Osteoblast (primary cell): Measurements from ENCODE around the gene APC2. TPM values are rescaled to one million over a fixed set of nuclear protein-coding genes. Genes with fewer than 3 reads are reported as not detected.

Source experiments
- DNase-seq: peaks from one replicate; pipeline ENCODE4 v3.0.0; 2011; ENCODE audit warnings: low spot score, mixed read lengths; ENCODE audit not compliant: insufficient read length; ENCODE audit errors: missing footprints
- H2AFZ ChIP-seq: 2 replicates; pipeline ENCODE4 v1.6.0; 2011; ENCODE audit warnings: mild to moderate bottlenecking, low read length
- H3K27ac ChIP-seq: 2 replicates; pipeline ENCODE4 v1.5.1; 2011; ENCODE audit warnings: mild to moderate bottlenecking, low read depth, low read length, moderate library complexity
- H3K27me3 ChIP-seq: 2 replicates; pipeline ENCODE4 v1.6.0; 2012; ENCODE audit warnings: mild to moderate bottlenecking, control low read depth, inconsistent platforms, low read length, moderate library complexity; ENCODE audit not compliant: insufficient read depth
- H3K36me3 ChIP-seq: 2 replicates; pipeline ENCODE4 v1.5.1; 2011; ENCODE audit warnings: mild to moderate bottlenecking, low read length, control low read depth, moderate library complexity; ENCODE audit not compliant: insufficient read depth
- H3K4me1 ChIP-seq: 2 replicates; pipeline ENCODE4 v1.5.1; 2011; ENCODE audit warnings: mild to moderate bottlenecking, low read length, control low read depth, moderate library complexity; ENCODE audit not compliant: insufficient read depth
- H3K4me2 ChIP-seq: 2 replicates; pipeline ENCODE4 v1.6.0; 2011; ENCODE audit warnings: mild to moderate bottlenecking, low read length; ENCODE audit not compliant: insufficient read depth
- H3K4me3 ChIP-seq: fragments of 200-600 bp; sonication (generic); 3 replicates; pipeline ENCODE4 v1.5.1; 2012; ENCODE audit warnings: mild to moderate bottlenecking, low read length, inconsistent platforms; ENCODE audit not compliant: insufficient read depth
- H3K79me2 ChIP-seq: 2 replicates; pipeline ENCODE4 v1.6.0; 2012; ENCODE audit warnings: mild to moderate bottlenecking, low read length, control low read depth, inconsistent platforms; ENCODE audit not compliant: insufficient read depth
- H3K9me3 ChIP-seq: 2 replicates; pipeline ENCODE4 v1.5.1; 2011; ENCODE audit warnings: low read depth, low read length, control low read depth
- H4K20me1 ChIP-seq: 2 replicates; pipeline ENCODE4 v1.6.0; 2012; ENCODE audit warnings: mild to moderate bottlenecking, low read length, control low read depth; ENCODE audit not compliant: insufficient read depth
- total RNA-seq: library from RNA; depleted of rRNA; stranded (reverse); fragments of >200 nt; gene quantifications from 2 replicates; pipeline ENCODE4 v1.2.3, GENCODE V29; 2012
- TF ChIP-seq, protein P1 (sequence below): IDR thresholded peaks from 2 replicates; pipeline ENCODE4 v1.5.1; 2011; ENCODE audit warnings: mild to moderate bottlenecking, low read depth, low read length, moderate library complexity; ENCODE audit errors: extremely low read depth

APC2 gene
- total RNA-seq, 1 donor: 0.36 TPM

DNA sequence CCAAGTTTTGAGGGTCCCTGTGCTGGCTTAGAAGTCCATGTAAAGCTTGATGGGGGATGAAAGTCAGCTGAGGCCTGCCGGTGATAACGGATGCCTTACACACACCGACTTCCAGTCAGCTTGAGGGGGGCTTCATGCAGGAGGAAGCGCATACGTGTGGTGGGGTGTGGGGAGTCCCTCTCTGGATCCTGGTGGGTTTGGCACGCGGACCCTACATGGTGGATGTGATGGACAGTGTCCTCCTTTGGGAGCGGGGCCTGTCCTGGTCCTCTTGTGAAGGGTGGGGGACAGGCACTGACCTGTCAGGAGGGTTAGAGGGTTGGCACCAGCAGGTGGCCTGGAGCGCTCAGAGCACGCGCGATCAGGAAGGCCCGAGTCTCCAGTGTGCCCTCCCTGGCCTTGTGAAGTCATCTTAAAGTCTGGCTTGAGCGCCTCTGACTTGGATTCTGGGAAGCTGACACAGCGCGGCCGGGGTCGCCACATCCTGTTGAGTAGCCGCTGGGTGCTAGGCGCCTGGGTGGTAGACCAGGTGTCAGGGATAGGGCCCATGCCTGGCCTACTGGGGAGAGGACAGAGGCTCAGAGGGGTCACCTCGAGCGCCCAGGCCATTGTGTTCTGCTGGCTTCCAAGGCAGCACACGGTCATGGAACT lies 39.7 kb upstream of the APC2 start:
- peaks cover 56% of the 10 kb centered on the region for H4K20me1 ChIP-seq
- H3K36me3 ChIP-seq: peaks cover 9% of the 10 kb centered on the region
- TF ChIP-seq, protein P1, sequence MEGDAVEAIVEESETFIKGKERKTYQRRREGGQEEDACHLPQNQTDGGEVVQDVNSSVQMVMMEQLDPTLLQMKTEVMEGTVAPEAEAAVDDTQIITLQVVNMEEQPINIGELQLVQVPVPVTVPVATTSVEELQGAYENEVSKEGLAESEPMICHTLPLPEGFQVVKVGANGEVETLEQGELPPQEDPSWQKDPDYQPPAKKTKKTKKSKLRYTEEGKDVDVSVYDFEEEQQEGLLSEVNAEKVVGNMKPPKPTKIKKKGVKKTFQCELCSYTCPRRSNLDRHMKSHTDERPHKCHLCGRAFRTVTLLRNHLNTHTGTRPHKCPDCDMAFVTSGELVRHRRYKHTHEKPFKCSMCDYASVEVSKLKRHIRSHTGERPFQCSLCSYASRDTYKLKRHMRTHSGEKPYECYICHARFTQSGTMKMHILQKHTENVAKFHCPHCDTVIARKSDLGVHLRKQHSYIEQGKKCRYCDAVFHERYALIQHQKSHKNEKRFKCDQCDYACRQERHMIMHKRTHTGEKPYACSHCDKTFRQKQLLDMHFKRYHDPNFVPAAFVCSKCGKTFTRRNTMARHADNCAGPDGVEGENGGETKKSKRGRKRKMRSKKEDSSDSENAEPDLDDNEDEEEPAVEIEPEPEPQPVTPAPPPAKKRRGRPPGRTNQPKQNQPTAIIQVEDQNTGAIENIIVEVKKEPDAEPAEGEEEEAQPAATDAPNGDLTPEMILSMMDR: no peak
- peak overlapping the region; percentile 97 for H3K4me2 ChIP-seq
- H3K9me3 ChIP-seq: no peaks in the 10 kb centered on the region
- peaks cover 73% of the 10 kb centered on the region for H3K79me2 ChIP-seq
- H3K4me1 ChIP-seq: peaks cover 44% of the 10 kb centered on the region
- H3K27ac ChIP-seq: peak overlapping the region; percentile 78
- no peak overlapping the region for H3K4me3 ChIP-seq
- peak; percentile 87 for DNase-seq
- H2AFZ ChIP-seq: no peak overlapping the region
- H3K27me3 ChIP-seq: no peaks in the 10 kb centered on the region

- peak overlapping the region; percentile 78 for H3K27ac ChIP-seq
- no peaks in the 10 kb centered on the region for H3K9me3 ChIP-seq
- H2AFZ ChIP-seq: no peak overlapping the region
- H4K20me1 ChIP-seq: peaks cover 56% of the 10 kb centered on the region
- peak overlapping the region; percentile 97 for H3K4me2 ChIP-seq
- TF ChIP-seq, protein P1: no peak
- no peak for DNase-seq
- peaks cover 9% of the 10 kb centered on the region for H3K36me3 ChIP-seq
- no peaks in the 10 kb centered on the region for H3K27me3 ChIP-seq
- no peak overlapping the region for H3K4me3 ChIP-seq
- H3K79me2 ChIP-seq: peaks cover 78% of the 10 kb centered on the region
- peaks cover 48% of the 10 kb centered on the region for H3K4me1 ChIP-seq
Observed at GRCh38 chr19:1410789-1411188, 39.1 kb upstream of the APC2 start.

DNA sequence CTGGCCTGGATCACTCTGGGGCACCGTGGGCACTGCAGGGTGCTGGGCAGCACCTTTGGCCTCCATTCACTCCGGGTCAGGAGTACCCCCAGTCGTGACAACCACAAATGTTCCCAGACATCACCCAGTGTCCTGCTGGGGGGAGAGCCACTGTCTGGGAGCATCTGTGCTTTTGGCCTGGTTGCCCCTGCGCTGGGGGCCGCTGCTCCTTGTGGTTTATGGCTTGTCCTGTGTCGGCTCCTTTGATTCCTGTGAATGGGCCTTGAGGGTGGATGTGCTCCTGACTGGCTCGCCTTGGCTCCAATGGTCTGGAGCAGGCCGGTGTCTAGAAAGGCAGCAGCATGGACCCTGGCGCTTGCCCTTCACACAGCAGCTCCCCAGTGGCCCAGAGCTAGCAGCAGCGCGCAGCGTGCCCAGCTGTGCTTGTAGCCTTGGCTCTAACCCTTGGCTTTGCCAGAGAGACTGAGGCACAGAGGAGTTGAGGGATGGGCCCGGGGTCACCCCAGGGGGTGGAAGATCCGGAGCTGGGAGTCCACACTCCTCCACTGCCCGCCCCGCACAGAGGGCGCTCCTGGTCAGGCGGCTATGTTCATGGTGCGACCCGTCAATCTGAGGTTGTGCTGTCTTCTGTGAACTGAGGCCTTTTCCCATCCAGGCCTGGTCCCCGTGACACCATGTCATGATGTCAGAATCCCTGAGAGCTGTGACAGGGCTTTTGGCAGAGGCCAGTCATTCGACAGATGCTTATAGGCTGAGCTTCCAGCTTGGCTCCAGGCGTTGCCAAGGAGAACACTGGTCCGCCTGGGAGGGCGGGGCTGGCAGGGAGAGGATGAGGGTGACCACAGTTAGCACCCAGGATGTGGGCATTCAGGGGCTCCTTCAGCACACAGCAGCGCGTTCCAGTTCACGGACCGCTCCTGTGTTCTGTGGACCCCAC lies 38.4 kb upstream of the APC2 start:
- Histone ChIP-seq H3K27me3 (no peaks in the 10 kb centered on the region), H3K27ac (peak overlapping the region; percentile 78), H3K9me3 (no peaks in the 10 kb centered on the region), H3K36me3 (peaks cover 9% of the 10 kb centered on the region), H3K4me3 (no peak overlapping the region), H4K20me1 (peaks cover 63% of the 10 kb centered on the region), H3K4me2 (peak overlapping the region; percentile 97), H3K4me1 (peaks cover 54% of the 10 kb centered on the region), H3K79me2 (peaks cover 86% of the 10 kb centered on the region), H2AFZ (no peak overlapping the region)
- peak; percentile 98 for DNase-seq
- TF ChIP-seq, protein P1: no peak
